Smooth muscle cell (in vitro differentiated cells): ENCODE measurements around the gene MMP14. TPM values are rescaled to one million over a fixed set of nuclear protein-coding genes. Genes with fewer than 3 reads are reported as not detected.

Experiments used
- DNase-seq: peaks from one replicate; lab custom pipeline; 2025; ENCODE audit not compliant: unreplicated experiment; lab: John Stamatoyannopoulos, UW
- H2AFZ ChIP-seq: fragments of 200-600 bp; sonication (generic); 2 replicates; pipeline ENCODE4 v1.6.0; 2016; ENCODE audit warnings: antibody characterized with exemption, low read depth, mild to moderate bottlenecking
- H3F3A ChIP-seq: fragments of 200-600 bp; sonication (generic); 2 replicates; pipeline ENCODE4 v1.6.0; 2017; ENCODE audit warnings: antibody characterized with exemption, low read depth
- H3K27ac ChIP-seq: fragments of 200-600 bp; sonication (generic); 2 replicates; pipeline ENCODE4 v1.5.1; 2016; ENCODE audit warnings: low read depth, mild to moderate bottlenecking
- H3K27me3 ChIP-seq: fragments of 200-600 bp; sonication (generic); 2 replicates; pipeline ENCODE4 v1.6.1; 2016; ENCODE audit warnings: low read depth, mild to moderate bottlenecking
- H3K36me3 ChIP-seq: fragments of 200-600 bp; sonication (generic); 2 replicates; pipeline ENCODE4 v1.5.1; 2016; ENCODE audit warnings: low read depth
- H3K4me1 ChIP-seq: fragments of 200-600 bp; sonication (generic); 2 replicates; pipeline ENCODE4 v1.5.1; 2016; ENCODE audit warnings: low read depth
- H3K4me2 ChIP-seq: fragments of 200-600 bp; sonication (generic); 2 replicates; pipeline ENCODE4 v1.6.0; 2016; ENCODE audit warnings: mild to moderate bottlenecking
- H3K4me3 ChIP-seq: fragments of 200-600 bp; sonication (generic); 2 replicates; pipeline ENCODE4 v1.5.1; 2016; ENCODE audit warnings: mild to moderate bottlenecking
- H3K79me2 ChIP-seq: fragments of 200-600 bp; sonication (generic); 2 replicates; pipeline ENCODE4 v1.6.0; 2016; ENCODE audit warnings: low read depth, mild to moderate bottlenecking
- H3K9ac ChIP-seq: fragments of 200-600 bp; sonication (generic); 2 replicates; pipeline ENCODE4 v1.6.0; 2016; ENCODE audit warnings: low read depth
- H3K9me3 ChIP-seq: fragments of 200-600 bp; sonication (generic); replicated peaks from 2 replicates; pipeline ENCODE4 v1.5.1; 2016; ENCODE audit warnings: low read depth
- H4K20me1 ChIP-seq: fragments of 200-600 bp; sonication (generic); 2 replicates; pipeline ENCODE4 v1.6.0; 2016; ENCODE audit warnings: low read depth
- WGBS: methylation state at CpG from one replicate; pipeline ENCODE4 v1.1.7; 2016; ENCODE audit warnings: low lambda C conversion rate; 5-methylcytosine and 5-hydroxymethylcytosine counted together
- polyA plus RNA-seq: library from polyadenylated mRNA; unstranded; fragments of >200 nt; fragmentation: Nextera tagmentation; extraction: Ambion mirVana; gene quantifications from 2 replicates; pipeline ENCODE4 v1.2.1, GENCODE V29; 2016
- total RNA-seq: library from RNA; depleted of rRNA; stranded (reverse); fragments of >200 nt; gene quantifications from 2 replicates; pipeline ENCODE4 v1.2.3, GENCODE V29; 2014
- TF ChIP-seq, protein P1 (sequence below): fragments of 200-600 bp; sonication (generic); IDR thresholded peaks from 2 replicates; pipeline ENCODE4 v1.5.1; 2017; ENCODE audit warnings: borderline replicate concordance, mild to moderate bottlenecking, antibody characterized with exemption; ENCODE audit not compliant: insufficient read depth, poor library complexity, severe bottlenecking

Gene MMP14
- total and polyA plus RNA-seq, 2 experiments from 2014 or later = 58.1 to 444 TPM

DNA sequence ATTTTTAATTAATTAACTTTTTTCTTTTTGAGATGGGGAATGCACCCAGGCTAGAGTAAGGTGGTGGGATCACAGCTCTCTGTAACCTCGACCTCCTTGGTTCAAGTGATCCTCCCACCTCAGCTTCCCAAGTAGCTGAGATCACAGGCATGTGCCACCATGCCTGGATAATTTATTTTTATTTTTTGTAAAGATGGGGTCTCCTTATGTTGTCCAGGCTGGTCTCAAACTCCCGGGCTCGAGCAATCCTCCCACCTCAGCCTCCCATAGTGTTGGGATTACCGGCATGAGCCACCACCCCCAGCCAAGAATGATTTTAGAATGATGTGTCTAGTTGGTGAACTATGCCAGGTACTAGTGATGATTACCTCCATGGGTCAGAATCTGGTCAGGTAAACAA is 28.6 kb downstream of the MMP14 start:
- H3K4me3 ChIP-seq = no peak overlapping the region
- TF ChIP-seq, protein P1, sequence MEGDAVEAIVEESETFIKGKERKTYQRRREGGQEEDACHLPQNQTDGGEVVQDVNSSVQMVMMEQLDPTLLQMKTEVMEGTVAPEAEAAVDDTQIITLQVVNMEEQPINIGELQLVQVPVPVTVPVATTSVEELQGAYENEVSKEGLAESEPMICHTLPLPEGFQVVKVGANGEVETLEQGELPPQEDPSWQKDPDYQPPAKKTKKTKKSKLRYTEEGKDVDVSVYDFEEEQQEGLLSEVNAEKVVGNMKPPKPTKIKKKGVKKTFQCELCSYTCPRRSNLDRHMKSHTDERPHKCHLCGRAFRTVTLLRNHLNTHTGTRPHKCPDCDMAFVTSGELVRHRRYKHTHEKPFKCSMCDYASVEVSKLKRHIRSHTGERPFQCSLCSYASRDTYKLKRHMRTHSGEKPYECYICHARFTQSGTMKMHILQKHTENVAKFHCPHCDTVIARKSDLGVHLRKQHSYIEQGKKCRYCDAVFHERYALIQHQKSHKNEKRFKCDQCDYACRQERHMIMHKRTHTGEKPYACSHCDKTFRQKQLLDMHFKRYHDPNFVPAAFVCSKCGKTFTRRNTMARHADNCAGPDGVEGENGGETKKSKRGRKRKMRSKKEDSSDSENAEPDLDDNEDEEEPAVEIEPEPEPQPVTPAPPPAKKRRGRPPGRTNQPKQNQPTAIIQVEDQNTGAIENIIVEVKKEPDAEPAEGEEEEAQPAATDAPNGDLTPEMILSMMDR = no peak
- H3F3A ChIP-seq = no peaks in the 10 kb centered on the region
- no peak overlapping the region for H3K27ac ChIP-seq
- no peak overlapping the region for H3K9ac ChIP-seq
- H3K27me3 ChIP-seq = no peaks in the 10 kb centered on the region
- no peak overlapping the region for H2AFZ ChIP-seq
- H3K79me2 ChIP-seq = no peaks in the 10 kb centered on the region
- no peaks in the 10 kb centered on the region for H4K20me1 ChIP-seq
- H3K4me2 ChIP-seq = no peak overlapping the region
- no peak for DNase-seq
- H3K4me1 ChIP-seq = no peaks in the 10 kb centered on the region
- H3K36me3 ChIP-seq = no peaks in the 10 kb centered on the region
- H3K9me3 ChIP-seq = no peaks in the 10 kb centered on the region
- WGBS = 88% methylated on average over 4 of the region's 4 CpGs

DNA sequence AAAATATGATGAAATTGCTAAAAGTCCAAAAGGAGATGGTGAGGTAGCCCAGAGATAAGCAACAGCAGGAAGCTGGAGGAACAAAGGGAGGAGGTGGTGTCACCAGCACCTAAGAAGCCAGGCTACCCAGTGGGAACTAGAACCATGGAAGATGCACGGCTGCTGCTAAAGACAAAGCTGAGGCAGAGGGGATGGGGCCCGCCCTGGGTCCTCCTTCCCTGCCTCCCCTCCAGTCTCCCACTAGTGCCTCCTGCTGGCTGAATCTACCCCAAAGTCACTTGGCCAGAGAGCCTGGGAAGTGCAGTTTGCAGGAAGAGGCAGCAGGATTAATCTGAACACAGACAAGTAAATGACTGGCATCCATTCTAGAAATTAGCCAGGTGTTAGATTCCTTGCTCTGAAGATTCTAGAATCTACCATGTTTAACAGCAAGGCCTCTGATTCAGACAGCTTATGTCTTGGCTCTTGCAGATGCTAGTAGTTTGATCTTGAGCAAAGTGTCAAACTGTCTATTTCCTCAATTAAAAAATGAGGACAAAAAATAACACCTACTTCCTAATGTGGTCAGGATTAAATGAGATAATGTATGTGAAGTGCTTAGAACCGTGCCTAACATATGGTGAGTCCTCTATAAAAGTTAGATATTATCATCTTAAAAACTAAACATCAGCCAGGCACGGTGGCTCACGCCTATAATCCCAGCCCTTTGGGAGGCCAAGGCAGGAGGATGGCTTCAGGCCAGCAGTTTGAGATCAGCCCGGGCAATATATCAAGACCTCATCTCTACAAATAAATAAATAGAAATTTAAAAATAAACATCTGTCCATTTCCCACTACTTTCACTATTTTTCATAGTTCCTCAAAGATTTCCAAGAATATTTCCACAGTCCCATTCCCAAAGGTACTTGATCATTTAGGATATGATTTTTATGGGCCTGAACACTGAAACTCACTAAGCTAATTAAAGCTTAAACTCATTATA is 29.3 kb downstream of the MMP14 start:
- Histone ChIP-seq H2AFZ (no peak overlapping the region), H3K9ac (no peak overlapping the region), H3K27me3 (no peaks in the 10 kb centered on the region), H3K4me2 (no peak overlapping the region), H3F3A (peaks cover 7% of the 10 kb centered on the region), H3K4me1 (peaks cover 3% of the 10 kb centered on the region), H3K79me2 (no peaks in the 10 kb centered on the region), H3K9me3 (no peaks in the 10 kb centered on the region), H3K36me3 (no peaks in the 10 kb centered on the region), H4K20me1 (no peaks in the 10 kb centered on the region), H3K4me3 (no peak overlapping the region), H3K27ac (no peak overlapping the region)
- TF ChIP-seq, protein P1 = peak; percentile 22
- no peak for DNase-seq
- 68% methylated on average over 6 of the region's 6 CpGs for WGBS

DNA sequence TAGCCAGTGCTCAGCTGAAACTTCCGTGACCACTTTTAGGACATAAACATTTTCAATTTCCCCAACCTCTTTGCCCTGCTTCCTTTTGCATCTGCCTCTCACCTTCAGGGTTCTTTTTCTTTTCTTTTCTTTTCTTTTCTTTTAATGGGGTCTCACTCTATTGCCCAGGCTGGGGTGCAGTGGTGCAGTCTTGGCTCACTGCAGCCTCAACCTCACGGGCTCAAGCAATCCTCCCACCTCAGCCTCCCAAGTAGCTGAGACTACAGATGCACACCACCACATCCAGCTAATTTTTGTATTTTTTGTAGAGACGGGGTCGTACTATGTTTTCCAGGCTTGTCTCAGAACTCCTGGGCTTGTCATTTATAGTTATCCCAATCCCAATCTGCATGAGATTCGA is 30.5 kb downstream of the MMP14 start:
- Histone ChIP-seq H2AFZ (no peak overlapping the region), H3K79me2 (no peaks in the 10 kb centered on the region), H3K4me2 (no peak overlapping the region), H3K9ac (no peak overlapping the region), H3K27me3 (no peaks in the 10 kb centered on the region), H3K36me3 (no peaks in the 10 kb centered on the region), H3K27ac (no peak overlapping the region), H3F3A (peaks cover 11% of the 10 kb centered on the region), H3K9me3 (no peaks in the 10 kb centered on the region), H3K4me1 (peaks cover 6% of the 10 kb centered on the region), H4K20me1 (no peaks in the 10 kb centered on the region), H3K4me3 (no peak overlapping the region)
- DNase-seq = no peak
- TF ChIP-seq, protein P1 = no peak
- WGBS = 97% methylated on average over 5 of the region's 5 CpGs
